CD4-positive, alpha-beta T cell treated with Interleukin-21 for 1 hour (primary cell): ENCODE measurements around the gene FREM3.
"Not testable (repeated sequence)": the region's sequence is repeated elsewhere in the genome, so short reads cannot be mapped to it uniquely, and the experiment has no call there.

Experiments used
- DNase-seq: peaks from one replicate; pipeline ENCODE4 v3.0.0-alpha.2; 2020

Gene FREM3

GRCh38 chr4:143559757-143560147, 140.7 kb downstream of the FREM3 start:
- DNase-seq = peak; percentile 36

GRCh38 chr4:143558823-143559756, 141.4 kb downstream of the FREM3 start:
- DNase-seq = peak; percentile 79

GRCh38 chr4:143558286-143558685, 142.2 kb downstream of the FREM3 start:
- no peak for DNase-seq

- no peak for DNase-seq
Measured at GRCh38 chr4:143555676-143556075, 144.8 kb downstream of the FREM3 start.

- no peak for DNase-seq
Measured at GRCh38 chr4:143554728-143555597, 145.5 kb downstream of the FREM3 start.

GRCh38 chr4:143549928-143550327, 150.5 kb downstream of the FREM3 start:
- no peak for DNase-seq

GRCh38 chr4:143539670-143540023, 160.8 kb downstream of the FREM3 start:
- no peak for DNase-seq

- no peak for DNase-seq
Measured at GRCh38 chr4:143538979-143539669, 161.4 kb downstream of the FREM3 start.

GRCh38 chr4:143531788-143532491, 168.5 kb downstream of the FREM3 start:
- no peak for DNase-seq

- no peak for DNase-seq
Measured at GRCh38 chr4:143531380-143531779, 169.1 kb downstream of the FREM3 start.

- DNase-seq = not testable (repeated sequence)
Measured at GRCh38 chr4:143528046-143528445, 172.4 kb downstream of the FREM3 start.
